Adrenal gland (tissue), 5 donors: ENCODE measurements around the gene SIRT3.

Experiments
- POLR2A ChIP-seq, 2 donors: fragments of 450-650 bp; IDR thresholded peaks; one replicate each; pipeline ENCODE4 v1.6.1; 2017; ENCODE audit warnings: antibody characterized with exemption in 2 of 2, mild to moderate bottlenecking in 2 of 2, moderate library complexity in 1 of 2
- TF ChIP-seq, protein P1 (sequence below), 6 experiments: fragments of 450-650 bp in 4 of 6; fragments of 200-600 bp in 2 of 6; sonication (generic) in 1 of 6; IDR thresholded peaks; 1 replicate in 5 of 6; 2 replicates in 1 of 6; pipeline versions ENCODE4 v1.5.1 to v1.8.0; 2016 to 2021; ENCODE audit warnings: antibody characterized with exemption in 6 of 6, mild to moderate bottlenecking in 2 of 6, moderate library complexity in 1 of 6
- donor health status: DM: no; HTN: no; CAD: no.

DNA sequence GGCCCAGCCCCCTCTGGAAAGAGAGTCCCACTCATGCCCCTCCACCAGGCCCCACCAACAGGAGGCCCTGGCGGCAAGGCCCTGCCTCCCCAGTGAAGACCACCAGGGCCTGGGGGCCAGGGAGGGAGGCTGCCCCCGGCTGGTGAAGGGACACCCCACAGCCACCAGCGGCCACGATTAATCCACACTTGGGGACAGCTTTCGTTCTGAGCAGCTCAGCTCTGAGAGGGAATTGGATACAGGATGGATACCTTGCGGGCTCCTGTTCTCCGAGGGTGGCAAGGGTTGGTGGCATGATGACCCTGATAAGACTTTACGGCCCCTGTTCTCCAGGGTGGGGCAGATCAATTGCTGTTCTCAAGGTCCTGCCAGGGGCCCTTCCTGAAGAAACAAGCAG, 35.2 kb upstream of the SIRT3 start:
- TF ChIP-seq, protein P1, sequence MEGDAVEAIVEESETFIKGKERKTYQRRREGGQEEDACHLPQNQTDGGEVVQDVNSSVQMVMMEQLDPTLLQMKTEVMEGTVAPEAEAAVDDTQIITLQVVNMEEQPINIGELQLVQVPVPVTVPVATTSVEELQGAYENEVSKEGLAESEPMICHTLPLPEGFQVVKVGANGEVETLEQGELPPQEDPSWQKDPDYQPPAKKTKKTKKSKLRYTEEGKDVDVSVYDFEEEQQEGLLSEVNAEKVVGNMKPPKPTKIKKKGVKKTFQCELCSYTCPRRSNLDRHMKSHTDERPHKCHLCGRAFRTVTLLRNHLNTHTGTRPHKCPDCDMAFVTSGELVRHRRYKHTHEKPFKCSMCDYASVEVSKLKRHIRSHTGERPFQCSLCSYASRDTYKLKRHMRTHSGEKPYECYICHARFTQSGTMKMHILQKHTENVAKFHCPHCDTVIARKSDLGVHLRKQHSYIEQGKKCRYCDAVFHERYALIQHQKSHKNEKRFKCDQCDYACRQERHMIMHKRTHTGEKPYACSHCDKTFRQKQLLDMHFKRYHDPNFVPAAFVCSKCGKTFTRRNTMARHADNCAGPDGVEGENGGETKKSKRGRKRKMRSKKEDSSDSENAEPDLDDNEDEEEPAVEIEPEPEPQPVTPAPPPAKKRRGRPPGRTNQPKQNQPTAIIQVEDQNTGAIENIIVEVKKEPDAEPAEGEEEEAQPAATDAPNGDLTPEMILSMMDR (IDR thresholded peaks at IDR 0.05): no peak
- no peak for TF ChIP-seq POLR2A (IDR thresholded peaks at IDR 0.05)
